Astrocyte (in vitro differentiated cells and primary cell): ENCODE measurements around the gene ETV3.

Source experiments
- CTCF ChIP-seq: IDR thresholded peaks from 2 replicates; pipeline ENCODE4 v1.5.1; 2011; ENCODE audit warnings: low read depth, mild to moderate bottlenecking, inconsistent platforms, low read length, moderate library complexity; ENCODE audit not compliant: insufficient read depth
- EZH2 ChIP-seq: IDR thresholded peaks from 2 replicates; pipeline ENCODE4 v1.6.1; 2012; ENCODE audit warnings: mild to moderate bottlenecking, low read length, inconsistent platforms; ENCODE audit not compliant: insufficient read depth

DNA sequence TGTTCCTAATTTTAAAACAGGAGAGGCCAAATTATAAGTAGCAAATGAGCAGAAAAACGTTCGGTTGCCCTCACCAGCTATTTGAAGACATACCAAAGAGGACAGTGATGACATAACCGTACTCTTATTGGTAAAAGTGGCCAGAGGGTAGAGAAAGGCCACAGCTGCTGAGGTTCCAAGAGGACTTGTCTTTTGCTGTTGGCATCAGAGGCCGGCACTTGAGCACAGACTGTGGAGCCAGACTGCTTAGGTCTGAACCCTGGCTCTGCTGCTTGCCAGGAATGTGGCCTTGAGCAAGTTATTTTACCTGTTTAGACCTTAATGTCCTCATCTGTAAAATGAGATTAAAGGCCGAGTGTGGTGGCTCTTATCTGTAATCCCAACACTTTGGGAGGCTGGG is 53.5 kb downstream of the ETV3 start:
- no peak for TF ChIP-seq CTCF
- TF ChIP-seq EZH2: no peak
